HG02981 (cell line): Measurements from ENCODE around the gene ACSF3.
"Not testable (repeated sequence)": the region's sequence is repeated elsewhere in the genome, so short reads cannot be mapped to it uniquely, and the experiment has no call there.

Experiments used
- ATAC-seq: cut with Tn5 transposase; IDR thresholded peaks from one replicate; pipeline ENCODE4 v1.9.1; 2021; ENCODE audit warnings: mild to moderate bottlenecking, moderate library complexity; ENCODE audit not compliant: unreplicated experiment

The ACSF3 gene

DNA sequence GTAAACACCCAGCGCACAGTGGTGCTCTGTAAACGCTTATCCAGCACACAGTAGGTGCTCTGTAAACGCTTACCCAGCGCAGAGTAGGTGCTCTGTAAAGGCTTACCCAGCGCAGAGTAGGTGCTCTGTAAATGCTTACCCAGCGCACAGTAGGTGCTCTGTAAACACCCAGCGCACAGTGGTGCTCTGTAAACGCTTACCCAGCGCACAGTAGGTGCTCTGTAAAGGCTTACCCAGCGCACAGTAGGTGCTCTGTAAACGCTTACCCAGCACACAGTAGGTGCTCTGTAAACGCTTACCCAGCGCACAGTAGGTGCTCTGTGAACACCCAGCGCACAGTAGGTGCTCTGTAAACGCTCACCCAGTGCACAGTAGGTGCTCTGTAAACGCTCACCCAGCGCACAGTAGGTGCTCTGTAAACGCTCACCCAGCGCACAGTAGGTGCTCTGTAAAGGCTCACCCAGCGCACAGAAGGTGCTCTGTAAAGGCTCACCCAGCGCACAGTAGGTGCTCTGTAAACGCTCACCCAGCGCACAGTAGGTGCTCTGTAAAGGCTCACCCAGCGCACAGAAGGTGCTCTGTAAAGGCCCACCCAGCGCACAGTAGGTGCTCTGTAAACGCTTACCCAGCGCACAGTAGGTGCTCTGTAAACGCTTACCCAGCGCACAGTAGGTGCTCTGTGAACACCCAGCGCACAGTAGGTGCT, 92.4 kb downstream of the ACSF3 start:
- not testable (repeated sequence) for ATAC-seq

DNA sequence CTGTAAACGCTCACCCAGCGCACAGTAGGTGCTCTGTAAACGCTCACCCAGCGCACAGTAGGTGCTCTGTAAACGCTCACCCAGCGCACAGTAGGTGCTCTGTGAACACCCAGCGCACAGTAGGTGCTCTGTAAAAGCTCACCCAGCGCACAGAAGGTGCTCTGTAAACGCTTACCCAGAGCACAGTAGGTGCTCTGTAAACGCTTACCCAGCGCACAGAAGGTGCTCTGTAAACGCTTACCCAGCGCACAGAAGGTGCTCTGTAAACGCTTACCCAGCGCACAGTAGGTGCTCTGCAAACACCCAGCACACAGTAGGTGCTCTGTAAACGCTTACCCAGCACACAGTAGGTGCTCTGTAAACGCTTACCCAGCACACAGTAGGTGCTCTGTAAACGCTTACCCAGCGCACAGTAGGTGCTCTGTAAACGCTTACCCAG, 93.0 kb downstream of the ACSF3 start:
- ATAC-seq, result not testable (repeated sequence)

DNA sequence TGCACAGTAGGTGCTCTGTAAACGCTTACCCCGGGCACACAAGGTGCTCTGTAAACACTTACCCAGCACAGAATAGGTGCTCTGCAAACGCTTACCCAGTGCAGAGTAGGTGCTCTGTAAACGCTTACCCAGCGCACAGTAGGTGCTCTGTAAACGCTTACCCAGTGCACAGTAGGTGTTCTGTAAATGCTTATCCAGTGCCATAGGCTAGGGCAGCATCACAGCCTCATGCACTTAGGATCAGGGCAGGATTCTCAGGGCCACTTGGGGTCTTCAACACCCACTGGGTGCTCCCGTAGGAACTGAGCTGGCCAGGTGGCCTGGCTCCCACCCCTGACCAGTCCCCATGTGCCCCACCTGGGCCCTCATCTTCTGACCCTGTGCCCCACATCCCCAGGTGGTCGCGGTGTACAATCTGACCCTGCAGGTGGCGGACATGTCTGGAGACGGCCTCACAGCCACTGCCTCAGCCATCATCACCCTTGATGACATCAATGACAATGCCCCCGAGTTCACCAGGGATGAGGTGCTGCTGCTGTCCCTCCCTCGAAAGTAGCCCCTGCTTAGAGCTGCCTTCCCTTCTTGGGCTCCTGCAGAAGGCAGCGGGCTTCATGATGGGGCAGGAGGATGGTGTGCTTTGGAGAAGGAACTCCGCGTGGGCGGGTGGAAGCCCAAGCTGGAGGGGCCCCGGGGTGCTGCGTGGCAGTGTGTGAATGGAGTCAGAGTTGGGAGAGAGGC, 93.5 kb downstream of the ACSF3 start:
- no peak for ATAC-seq

GRCh38 chr16:89187770-89188392, 94.2 kb downstream of the ACSF3 start:
- ATAC-seq, result no peak

DNA sequence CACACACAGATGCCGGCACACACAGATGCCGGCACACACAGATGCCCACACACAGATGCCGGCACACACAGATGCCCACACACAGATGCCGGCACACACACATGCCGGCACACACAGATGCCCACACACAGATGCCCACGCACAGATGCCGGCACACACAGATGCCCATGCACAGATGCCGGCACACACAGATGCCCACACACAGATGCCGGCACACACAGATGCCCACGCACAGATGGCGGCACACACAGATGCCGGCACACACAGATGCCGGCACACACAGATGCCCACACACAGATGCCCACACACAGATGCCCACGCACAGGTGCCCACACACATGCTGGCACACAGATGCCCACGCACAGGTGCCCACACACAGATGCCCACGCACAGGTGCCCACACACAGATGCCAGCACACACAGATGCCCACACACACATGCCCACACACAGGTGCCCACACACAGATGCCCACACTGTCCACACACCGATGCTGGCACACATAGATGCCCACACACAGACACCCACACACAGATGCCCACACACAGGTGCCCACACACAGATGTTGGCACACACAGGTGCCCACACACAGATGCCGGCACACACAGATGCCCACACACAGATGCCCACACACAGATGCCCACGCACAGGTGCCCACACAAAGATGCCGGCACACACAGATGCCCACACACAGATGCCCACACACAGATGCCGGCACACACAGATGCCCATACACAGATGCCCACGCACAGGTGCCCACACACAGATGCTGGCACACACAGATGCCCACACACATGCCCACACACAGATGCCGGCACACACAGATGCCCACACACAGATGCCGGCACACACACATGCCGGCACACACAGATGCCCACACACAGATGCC, 95.1 kb downstream of the ACSF3 start:
- ATAC-seq, result not testable (repeated sequence)

GRCh38 chr16:89189358-89190025, 95.8 kb downstream of the ACSF3 start:
- ATAC-seq, result no peak

DNA sequence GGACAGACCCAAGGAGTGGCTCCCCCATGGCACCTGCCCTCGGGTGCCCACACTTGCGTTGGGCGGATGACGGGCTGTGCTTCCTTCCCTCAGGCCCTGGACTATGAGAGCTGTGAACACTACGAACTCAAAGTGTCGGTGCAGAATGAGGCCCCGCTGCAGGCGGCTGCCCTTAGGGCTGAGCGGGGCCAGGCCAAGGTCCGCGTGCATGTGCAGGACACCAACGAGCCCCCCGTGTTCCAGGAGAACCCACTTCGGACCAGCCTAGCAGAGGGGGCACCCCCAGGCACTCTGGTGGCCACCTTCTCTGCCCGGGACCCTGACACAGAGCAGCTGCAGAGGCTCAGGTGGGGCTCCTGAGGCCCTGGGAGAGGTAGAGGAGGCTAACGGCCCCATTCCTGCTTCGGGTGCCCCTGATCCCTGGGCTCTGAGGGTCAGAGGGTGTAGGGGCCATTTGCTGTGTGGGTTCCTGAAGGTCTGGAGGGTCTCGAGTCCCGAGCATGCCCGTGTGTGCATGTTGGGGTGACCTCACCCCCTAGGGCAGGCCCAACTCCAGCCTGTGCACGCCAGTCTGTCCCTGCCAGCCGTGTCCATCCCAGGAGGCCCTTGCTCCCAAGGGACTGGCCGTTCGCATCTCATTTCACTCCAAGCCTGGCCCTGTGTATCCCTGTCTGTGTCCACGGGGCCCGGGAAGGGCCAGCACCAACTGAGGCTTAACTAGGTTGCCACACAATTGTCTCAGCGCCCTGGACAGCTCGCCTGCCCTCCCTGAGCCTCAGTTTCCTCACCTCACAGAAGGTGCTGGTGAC, 96.7 kb downstream of the ACSF3 start:
- no peak for ATAC-seq

- no peak for ATAC-seq
Measured at GRCh38 chr16:89191033-89191900, 97.6 kb downstream of the ACSF3 start.

GRCh38 chr16:89191901-89192185, 98.2 kb downstream of the ACSF3 start:
- no peak for ATAC-seq

DNA sequence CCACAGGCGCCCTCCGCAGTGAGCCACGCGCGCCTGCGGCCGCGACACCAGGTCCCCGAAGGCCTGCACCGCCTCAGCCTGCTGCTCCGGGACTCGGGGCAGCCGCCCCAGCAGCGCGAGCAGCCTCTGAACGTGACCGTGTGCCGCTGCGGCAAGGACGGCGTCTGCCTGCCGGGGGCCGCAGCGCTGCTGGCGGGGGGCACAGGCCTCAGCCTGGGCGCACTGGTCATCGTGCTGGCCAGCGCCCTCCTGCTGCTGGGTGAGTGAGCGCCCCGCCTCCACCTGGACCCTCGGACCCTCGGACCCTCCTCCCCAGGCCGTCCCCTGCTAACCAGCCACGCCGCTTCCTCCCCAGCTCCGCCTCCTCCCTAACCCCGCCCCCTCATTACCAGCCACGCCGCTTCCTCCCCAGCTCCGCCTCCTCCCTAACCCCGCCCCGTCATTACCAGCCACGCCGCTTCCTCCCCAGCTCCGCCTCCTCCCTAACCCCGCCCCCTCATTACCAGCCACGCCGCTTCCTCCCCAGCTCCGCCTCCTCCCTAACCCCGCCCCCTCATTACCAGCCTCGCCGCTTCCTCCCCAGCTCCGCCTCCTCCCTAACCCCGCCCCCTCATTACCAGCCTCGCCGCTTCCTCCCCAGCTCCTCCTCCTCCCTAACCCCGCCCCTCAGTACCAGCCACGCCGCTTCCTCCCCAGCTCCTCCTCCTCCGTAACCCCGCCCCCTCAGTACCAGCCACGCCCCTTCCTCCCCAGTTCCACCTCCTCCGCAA, 98.7 kb downstream of the ACSF3 start:
- ATAC-seq, result not testable (repeated sequence)

DNA sequence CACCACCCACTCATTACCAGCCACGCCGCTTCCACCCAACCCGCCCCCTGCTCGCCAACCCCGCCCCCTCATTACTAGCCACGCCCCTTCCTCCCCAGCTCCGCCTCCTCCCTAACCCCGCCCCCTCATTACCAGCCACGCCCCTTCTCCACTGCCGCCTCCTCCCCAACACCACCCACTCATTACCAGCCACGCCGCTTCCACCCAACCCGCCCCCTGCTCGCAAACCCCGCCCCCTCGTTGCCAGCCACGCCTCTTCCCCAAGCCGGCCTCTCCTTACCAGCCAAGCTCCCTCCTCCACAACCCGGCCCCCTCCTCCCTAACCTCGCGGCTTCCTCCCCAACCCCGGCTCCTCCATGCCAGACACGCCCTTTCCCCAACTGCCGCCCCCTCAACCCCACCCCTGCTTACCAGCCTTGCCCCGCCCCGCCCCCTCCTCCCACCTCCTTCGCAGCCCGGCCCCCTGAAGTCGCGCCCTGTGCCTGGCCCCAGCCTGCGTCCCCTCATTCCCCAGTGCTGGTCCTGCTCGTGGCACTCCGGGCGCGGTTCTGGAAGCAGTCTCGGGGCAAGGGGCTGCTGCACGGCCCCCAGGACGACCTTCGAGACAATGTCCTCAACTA, 99.4 kb downstream of the ACSF3 start:
- ATAC-seq, result no peak

DNA sequence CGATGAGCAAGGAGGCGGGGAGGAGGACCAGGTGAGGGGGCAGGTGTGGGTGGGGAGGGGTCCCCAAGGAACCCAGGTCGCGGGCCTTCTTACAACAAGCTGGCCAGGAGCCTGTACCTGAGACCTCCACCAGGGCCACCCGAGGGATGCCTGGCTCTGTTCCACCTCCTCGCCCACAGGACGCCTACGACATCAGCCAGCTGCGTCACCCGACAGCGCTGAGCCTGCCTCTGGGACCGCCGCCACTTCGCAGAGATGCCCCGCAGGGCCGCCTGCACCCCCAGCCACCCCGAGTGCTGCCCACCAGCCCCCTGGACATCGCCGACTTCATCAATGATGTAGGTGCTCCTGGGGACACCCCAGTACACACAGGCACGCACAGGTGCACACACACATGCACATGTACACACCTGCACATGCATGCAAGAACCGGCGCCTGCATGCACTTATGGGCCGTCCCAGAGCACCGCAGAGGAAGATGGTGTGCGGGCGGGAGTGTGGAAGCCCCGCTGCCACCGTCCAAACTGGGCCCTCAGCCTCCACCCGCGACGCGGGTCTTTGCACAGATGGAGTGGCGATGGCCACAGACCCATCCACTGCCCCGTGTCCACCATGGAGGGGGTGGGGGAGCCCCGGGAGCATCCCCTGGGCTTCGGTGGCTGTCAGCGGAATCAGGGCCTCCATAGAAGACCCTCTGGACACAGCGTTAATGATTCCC, 100.1 kb downstream of the ACSF3 start:
- ATAC-seq, result no peak

DNA sequence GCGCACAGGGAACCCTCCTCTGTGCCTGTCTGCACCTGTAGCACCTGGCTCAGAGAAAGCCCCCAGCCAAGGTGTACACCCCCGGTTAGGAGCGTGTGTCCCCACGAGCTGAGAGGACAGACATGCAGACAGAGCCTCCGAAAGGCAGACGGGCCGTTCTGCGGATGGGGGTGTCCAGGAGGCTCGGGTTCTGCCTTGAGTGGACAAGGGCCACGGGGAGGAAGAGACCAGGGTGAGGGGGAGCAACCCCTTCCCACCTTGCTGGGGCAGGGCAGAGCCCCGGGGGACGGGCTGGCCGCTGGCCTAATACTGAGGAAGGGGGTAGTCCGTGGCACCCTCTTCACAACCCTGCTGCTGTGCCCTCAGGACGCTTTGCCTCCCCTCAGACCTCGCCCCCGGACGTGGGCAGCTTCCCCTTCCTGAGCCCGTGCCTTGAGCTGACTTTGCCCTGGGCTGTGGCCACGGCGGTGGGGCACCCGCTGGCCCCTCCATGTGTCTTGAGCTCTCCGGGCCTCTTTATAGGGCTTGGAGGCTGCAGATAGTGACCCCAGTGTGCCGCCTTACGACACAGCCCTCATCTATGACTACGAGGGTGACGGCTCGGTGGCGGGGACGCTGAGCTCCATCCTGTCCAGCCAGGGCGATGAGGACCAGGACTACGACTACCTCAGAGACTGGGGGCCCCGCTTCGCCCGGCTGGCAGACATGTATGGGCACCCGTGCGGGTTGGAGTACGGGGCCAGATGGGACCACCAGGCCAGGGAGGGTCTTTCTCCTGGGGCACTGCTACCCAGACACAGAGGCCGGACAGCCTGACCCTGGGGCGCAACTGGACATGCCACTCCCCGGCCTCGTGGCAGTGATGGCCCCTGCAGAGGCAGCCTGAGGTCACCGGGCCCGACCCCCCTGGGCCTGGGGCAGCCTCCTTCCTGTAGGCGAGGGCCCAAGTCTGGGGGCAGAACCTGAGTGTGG, 101.0 kb downstream of the ACSF3 start:
- ATAC-seq, result no peak

DNA sequence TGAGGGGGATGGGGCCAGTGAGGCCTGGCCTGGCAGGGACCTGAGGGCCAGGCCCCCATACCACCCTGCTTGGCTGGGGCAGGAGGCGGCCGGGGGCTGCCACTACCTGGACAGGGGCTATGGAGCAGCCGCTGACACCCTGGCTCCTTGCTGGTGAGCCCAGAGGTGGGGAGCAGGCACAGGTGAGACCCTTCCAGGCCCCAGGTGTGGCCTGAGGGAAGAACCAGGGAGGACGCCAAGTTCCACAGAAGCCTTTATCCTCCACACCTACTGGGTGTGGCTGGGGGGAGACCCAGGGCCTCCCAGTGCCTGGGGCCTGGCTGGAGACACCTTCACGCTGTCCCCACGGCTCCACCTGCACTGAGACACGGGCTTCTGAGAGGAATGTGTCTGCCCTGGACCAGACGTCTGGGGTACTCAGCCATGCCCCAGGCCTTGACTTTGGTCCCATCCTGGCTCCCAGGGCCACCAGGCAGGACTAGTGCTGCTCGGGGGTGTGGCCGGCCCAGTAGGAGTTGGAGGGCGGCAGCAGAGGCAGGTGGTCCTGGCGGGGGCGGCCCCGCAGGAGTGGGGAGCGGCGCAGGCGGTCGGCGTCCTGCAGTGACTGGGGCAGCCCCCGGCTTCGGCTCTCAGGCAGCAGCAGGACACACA, 102.0 kb downstream of the ACSF3 start:
- no peak for ATAC-seq

DNA sequence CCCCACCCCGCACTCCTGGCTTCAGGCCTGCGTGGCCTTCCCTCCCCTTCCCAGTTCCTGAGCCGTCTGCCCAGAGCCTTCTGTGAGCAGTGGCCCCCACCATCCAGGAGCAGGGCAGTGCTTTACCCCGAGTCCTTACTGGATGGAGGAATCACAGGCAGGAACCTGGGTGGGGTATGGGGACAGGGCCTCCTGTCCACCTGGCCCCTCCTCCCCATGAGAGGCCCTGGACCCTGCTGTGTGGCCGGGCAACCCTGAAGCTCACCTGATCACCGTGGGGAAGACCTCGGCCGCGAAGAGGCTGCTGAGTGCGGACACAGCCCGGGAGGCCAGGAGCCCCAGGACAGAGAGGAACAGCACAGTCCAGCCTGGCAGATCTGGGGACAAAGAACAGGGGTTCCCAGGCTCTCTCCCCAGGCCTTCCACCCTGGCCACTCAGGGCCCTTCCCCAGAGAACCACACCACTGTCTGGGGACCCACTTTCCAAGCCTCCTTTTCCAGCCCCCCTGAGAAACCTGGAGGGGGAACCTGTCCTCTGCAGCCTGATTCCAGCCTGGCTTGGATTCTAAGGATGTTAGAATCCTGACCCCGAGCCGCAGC, 103.5 kb downstream of the ACSF3 start:
- no peak for ATAC-seq
